ENCODE data around the gene GUCY1B1. TPM values are rescaled to one million over a fixed set of nuclear protein-coding genes. Genes with fewer than 3 reads are reported as not detected.

The GUCY1B1 gene
- polyA plus RNA-seq, 1 donor from 2014 or later = 13.6 TPM

- no peaks in the 10 kb centered on the region for H3F3A ChIP-seq (ENCODE audit: insufficient read depth, low read length, poor library complexity, severe bottlenecking)
- no peak for TF ChIP-seq EP300 (conservative IDR thresholded peaks at IDR 0.05; ENCODE audit: poor library complexity, severe bottlenecking)
- TF ChIP-seq MXI1 (conservative IDR thresholded peaks at IDR 0.05; ENCODE audit: poor library complexity, severe bottlenecking) = no peak
- TF ChIP-seq TAF1 (IDR thresholded peaks at IDR 0.05; ENCODE audit: low read depth) = no peak
- TF ChIP-seq RAD21 (conservative IDR thresholded peaks at IDR 0.05) = no peak
- TF ChIP-seq CTCF (IDR thresholded peaks at IDR 0.05; ENCODE audit: poor library complexity, severe bottlenecking) = no peak
- no peak for TF ChIP-seq POLR2AphosphoS5 (IDR thresholded peaks at IDR 0.05)
- no peak for TF ChIP-seq REST (IDR thresholded peaks at IDR 0.05; ENCODE audit: borderline replicate concordance)
- no peak for TF ChIP-seq EZH2 (IDR thresholded peaks at IDR 0.05; ENCODE audit: borderline replicate concordance, insufficient read depth, low read length, poor library complexity, severe bottlenecking)
- TF ChIP-seq SMC3 (conservative IDR thresholded peaks at IDR 0.05; ENCODE audit: poor library complexity) = no peak
Observed at GRCh38 chr4:155828628-155829027, 69.8 kb downstream of the GUCY1B1 start.

GRCh38 chr4:155832664-155833063 is 73.8 kb downstream of the GUCY1B1 start:
- TF ChIP-seq SMC3 (conservative IDR thresholded peaks at IDR 0.05; ENCODE audit: poor library complexity) = no peak
- no peak for TF ChIP-seq MXI1 (conservative IDR thresholded peaks at IDR 0.05; ENCODE audit: poor library complexity, severe bottlenecking)
- TF ChIP-seq REST (IDR thresholded peaks at IDR 0.05; ENCODE audit: borderline replicate concordance) = no peak
- no peak for TF ChIP-seq EZH2 (IDR thresholded peaks at IDR 0.05; ENCODE audit: borderline replicate concordance, insufficient read depth, low read length, poor library complexity, severe bottlenecking)
- no peak for TF ChIP-seq CTCF (IDR thresholded peaks at IDR 0.05; ENCODE audit: poor library complexity, severe bottlenecking)
- TF ChIP-seq POLR2AphosphoS5 (IDR thresholded peaks at IDR 0.05) = no peak
- TF ChIP-seq TAF1 (IDR thresholded peaks at IDR 0.05; ENCODE audit: low read depth) = no peak
- TF ChIP-seq RAD21 (conservative IDR thresholded peaks at IDR 0.05) = no peak
- TF ChIP-seq EP300 (conservative IDR thresholded peaks at IDR 0.05; ENCODE audit: poor library complexity, severe bottlenecking) = no peak
- H3K36me3 ChIP-seq (ENCODE audit: insufficient read depth, low read length) = no peaks in the 10 kb centered on the region
- no peak overlapping the region for H3K4me3 ChIP-seq (ENCODE audit: low read length)
- H3K9ac ChIP-seq (ENCODE audit: low read length) = no peak overlapping the region
- H3K9me3 ChIP-seq (ENCODE audit: low read length) = no peaks in the 10 kb centered on the region
- H4K20me1 ChIP-seq (ENCODE audit: insufficient read depth) = no peaks in the 10 kb centered on the region
- no peak overlapping the region for H3K4me2 ChIP-seq (ENCODE audit: low read length)
- no peaks in the 10 kb centered on the region for H3K9me2 ChIP-seq (ENCODE audit: insufficient read depth, low read length)
- no peaks in the 10 kb centered on the region for H3K27me3 ChIP-seq (ENCODE audit: insufficient read depth, low read depth, low read length)
- H3K79me2 ChIP-seq (replicated peaks; ENCODE audit: insufficient read depth, low read length) = no peaks in the 10 kb centered on the region
- no peak overlapping the region for H3K27ac ChIP-seq (ENCODE audit: low read length)
- no peaks in the 10 kb centered on the region for H3F3A ChIP-seq (ENCODE audit: insufficient read depth, low read length, poor library complexity, severe bottlenecking)
- no peak overlapping the region for H2AFZ ChIP-seq (ENCODE audit: low read depth, low read length)

More at GRCh38 chr4:155828628-155829027, 69.8 kb downstream of the GUCY1B1 start:
- no peaks in the 10 kb centered on the region for H3K36me3 ChIP-seq (ENCODE audit: insufficient read depth, low read length)
- no peaks in the 10 kb centered on the region for H3K79me2 ChIP-seq (replicated peaks; ENCODE audit: insufficient read depth, low read length)
- no peak overlapping the region for H3K27ac ChIP-seq (ENCODE audit: low read length)
- H3K9me2 ChIP-seq (ENCODE audit: insufficient read depth, low read length) = no peaks in the 10 kb centered on the region
- H4K20me1 ChIP-seq (ENCODE audit: insufficient read depth) = no peaks in the 10 kb centered on the region
- no peaks in the 10 kb centered on the region for H3K9me3 ChIP-seq (ENCODE audit: low read length)
- H3K9ac ChIP-seq (ENCODE audit: low read length) = no peak overlapping the region
- H2AFZ ChIP-seq (ENCODE audit: low read depth, low read length) = no peak overlapping the region
- no peak overlapping the region for H3K4me3 ChIP-seq (ENCODE audit: low read length)
- H3K27me3 ChIP-seq (ENCODE audit: insufficient read depth, low read depth, low read length) = no peaks in the 10 kb centered on the region
- no peak overlapping the region for H3K4me2 ChIP-seq (ENCODE audit: low read length)
